Measurements from ENCODE around the gene RXRB.

The RXRB gene

GRCh38 chr6:33206027-33206863 lies 5.8 kb upstream of the RXRB start:
- no peak for TF ChIP-seq GATA3 (IDR thresholded peaks at IDR 0.05; ENCODE audit: low read depth, low read length)

- TF ChIP-seq GATA3 (IDR thresholded peaks at IDR 0.05; ENCODE audit: low read depth, low read length): no peak
- TF ChIP-seq GATA2 (IDR thresholded peaks at IDR 0.05; ENCODE audit: low read depth, low read length): no peak
Measured at GRCh38 chr6:33205191-33206026, 4.9 kb upstream of the RXRB start.

GRCh38 chr6:33204415-33205190 lies 4.1 kb upstream of the RXRB start, which contains the start of gene HSD17B8:
HSD17B8 (plus strand) TSS chr6:33204655; CDS start chr6:33204669, 14 bp downstream.
- TF ChIP-seq GATA2 (IDR thresholded peaks at IDR 0.05; ENCODE audit: low read depth, low read length) (no peak), GATA3 (IDR thresholded peaks at IDR 0.05; ENCODE audit: low read depth, low read length) (no peak)

- TF ChIP-seq GATA3 (IDR thresholded peaks at IDR 0.05; ENCODE audit: low read depth, low read length): no peak
- TF ChIP-seq GATA2 (IDR thresholded peaks at IDR 0.05; ENCODE audit: low read depth, low read length): no peak
Measured at GRCh38 chr6:33204165-33204414, 3.6 kb upstream of the RXRB start.

- TF ChIP-seq GATA3 (IDR thresholded peaks at IDR 0.05; ENCODE audit: low read depth, low read length) (no peak), GATA2 (IDR thresholded peaks at IDR 0.05; ENCODE audit: low read depth, low read length) (no peak)
Measured at GRCh38 chr6:33203443-33204164, 3.1 kb upstream of the RXRB start.

- TF ChIP-seq GATA2 (IDR thresholded peaks at IDR 0.05; ENCODE audit: low read depth, low read length): no peak
- TF ChIP-seq GATA3 (IDR thresholded peaks at IDR 0.05; ENCODE audit: low read depth, low read length): no peak
Measured at GRCh38 chr6:33202799-33203198, 2.3 kb upstream of the RXRB start.

GRCh38 chr6:33201935-33202334 lies 1.5 kb upstream of the RXRB start:
- no peak for TF ChIP-seq GATA2 (IDR thresholded peaks at IDR 0.05; ENCODE audit: low read depth, low read length)
- no peak for TF ChIP-seq GATA3 (IDR thresholded peaks at IDR 0.05; ENCODE audit: low read depth, low read length)

- TF ChIP-seq GATA2 (IDR thresholded peaks at IDR 0.05; ENCODE audit: low read depth, low read length) (no peak), GATA3 (IDR thresholded peaks at IDR 0.05; ENCODE audit: low read depth, low read length) (no peak)
Measured at GRCh38 chr6:33201147-33201545, 681 bp upstream of the RXRB start.

GRCh38 chr6:33199687-33200218 lies 712 bp downstream of the RXRB start:
- TF ChIP-seq GATA3 (IDR thresholded peaks at IDR 0.05; ENCODE audit: low read depth, low read length): no peak
- no peak for TF ChIP-seq GATA2 (IDR thresholded peaks at IDR 0.05; ENCODE audit: low read depth, low read length)

GRCh38 chr6:33198853-33199436 lies 1.5 kb downstream of the RXRB start:
- no peak for TF ChIP-seq GATA3 (IDR thresholded peaks at IDR 0.05; ENCODE audit: low read depth, low read length)
- TF ChIP-seq GATA2 (IDR thresholded peaks at IDR 0.05; ENCODE audit: low read depth, low read length): no peak

- no peak for TF ChIP-seq GATA2 (IDR thresholded peaks at IDR 0.05; ENCODE audit: low read depth, low read length)
- TF ChIP-seq GATA3 (IDR thresholded peaks at IDR 0.05; ENCODE audit: low read depth, low read length): no peak
Measured at GRCh38 chr6:33198159-33198852, 2.2 kb downstream of the RXRB start.

GRCh38 chr6:33197431-33198048 lies 2.9 kb downstream of the RXRB start:
- no peak for TF ChIP-seq GATA2 (IDR thresholded peaks at IDR 0.05; ENCODE audit: low read depth, low read length)
- TF ChIP-seq GATA3 (IDR thresholded peaks at IDR 0.05; ENCODE audit: low read depth, low read length): no peak
